Hepatic stellate cell (primary cell): Measurements from ENCODE around the gene CXCL10.
A peak's percentile ranks its signal among the peaks of the same experiment; 100 is the strongest.

Source experiments
- DNase-seq: peaks from one replicate; pipeline ENCODE4 v3.0.0; 2011; ENCODE audit warnings: low spot score

CXCL10 gene

DNA sequence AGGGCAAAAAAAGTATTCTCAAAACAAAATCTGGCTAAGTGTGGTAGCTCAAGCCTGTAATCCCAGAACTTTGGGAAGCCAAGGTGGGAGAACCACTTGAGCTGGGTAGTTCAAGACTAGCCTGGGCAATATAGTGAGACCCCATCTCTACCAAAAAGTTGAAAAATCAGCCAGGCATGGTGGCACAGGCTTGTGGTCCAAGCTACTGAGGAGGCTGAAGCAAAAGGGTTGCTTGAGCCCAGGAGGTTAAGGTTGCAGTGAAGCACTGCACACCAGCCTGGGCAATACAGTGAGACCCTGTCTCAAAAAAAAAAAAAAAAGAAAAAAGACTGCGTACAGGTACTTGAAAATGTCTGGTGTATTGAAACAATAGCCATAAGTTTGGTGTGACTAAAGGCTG, 30.8 kb downstream of the CXCL10 start:
- no peak for DNase-seq

DNA sequence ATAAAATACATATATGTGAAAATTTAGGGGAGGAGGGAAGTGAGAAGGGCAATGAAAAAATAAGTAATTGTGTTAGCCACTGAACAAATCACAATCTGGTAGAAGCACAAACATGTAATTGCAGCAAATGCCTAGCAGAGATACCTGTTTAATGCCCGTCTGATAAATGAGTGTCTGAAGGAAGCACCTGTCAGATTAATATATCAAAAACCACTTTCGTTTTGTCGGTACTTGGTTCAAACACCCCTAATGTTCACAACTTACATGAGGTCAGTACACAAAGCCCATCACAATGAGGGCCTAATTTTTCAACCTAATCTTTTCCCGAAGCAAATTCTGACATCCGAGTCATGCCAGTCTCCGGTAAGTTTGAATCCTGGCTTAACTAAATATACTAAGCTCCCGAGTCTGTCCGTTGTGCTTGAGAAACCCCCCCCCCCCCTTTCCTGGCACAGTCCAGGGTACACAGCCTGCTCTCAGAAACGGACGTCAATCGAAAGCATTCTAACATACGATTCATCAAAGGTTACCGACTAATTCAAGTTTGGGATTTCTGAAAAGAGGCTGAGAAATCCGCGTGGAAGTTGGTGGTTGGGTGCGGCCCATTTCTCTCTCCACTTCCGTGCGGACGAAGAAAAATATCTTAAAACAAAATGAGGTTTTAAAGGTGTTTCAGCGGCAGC, 33.3 kb downstream of the CXCL10 start:
- no peak for DNase-seq

DNA sequence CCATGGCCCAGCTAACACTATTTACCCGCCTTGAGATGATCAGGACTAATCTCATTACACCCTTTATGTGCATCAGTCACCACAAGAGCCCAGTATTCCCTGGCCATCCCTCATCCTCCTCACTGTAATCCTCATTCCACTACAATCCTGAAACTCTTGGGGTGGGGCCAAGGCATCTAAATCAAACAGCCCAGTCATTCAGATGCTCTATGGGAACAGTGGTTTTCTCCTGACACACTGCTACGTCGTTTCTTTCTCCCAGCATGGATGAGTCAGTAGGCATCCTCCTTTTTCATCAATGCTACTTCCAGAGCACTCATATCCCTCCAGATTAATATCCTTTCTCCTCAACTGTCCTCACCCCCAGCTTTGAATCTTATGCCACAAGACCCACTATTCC, 38.2 kb downstream of the CXCL10 start:
- DNase-seq = peak; percentile 81

- no peak for DNase-seq
These were observed 42.7 kb downstream of the CXCL10 start for GRCh38 chr4:75980576-75980975.

DNA sequence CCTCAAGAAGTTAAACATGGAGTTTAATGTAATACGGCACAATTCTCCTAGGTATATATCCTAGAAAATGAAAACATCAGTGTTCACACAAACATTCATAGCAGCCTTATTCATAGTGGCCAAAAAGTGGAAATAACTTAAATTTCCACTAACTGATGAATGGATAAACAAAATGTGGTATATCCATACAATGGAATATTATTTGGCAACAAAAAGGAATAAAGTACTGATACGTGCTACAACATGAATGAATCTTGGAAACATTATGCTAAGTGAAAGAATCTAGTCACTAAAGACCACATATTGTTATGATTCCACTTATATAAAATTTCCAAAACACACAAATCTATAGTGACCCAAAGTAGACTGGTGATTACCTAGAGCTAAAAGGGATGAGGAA, 47.1 kb downstream of the CXCL10 start:
- no peak for DNase-seq

GRCh38 chr4:75973766-75974165, 49.5 kb downstream of the CXCL10 start:
- no peak for DNase-seq
